ENCODE measurements around the gene PHF19. TPM values are rescaled to one million over a fixed set of nuclear protein-coding genes. Genes with fewer than 3 reads are reported as not detected.

PHF19 gene
- polyA plus RNA-seq, 1 donor from 2014 or later: 4.9 TPM

DNA sequence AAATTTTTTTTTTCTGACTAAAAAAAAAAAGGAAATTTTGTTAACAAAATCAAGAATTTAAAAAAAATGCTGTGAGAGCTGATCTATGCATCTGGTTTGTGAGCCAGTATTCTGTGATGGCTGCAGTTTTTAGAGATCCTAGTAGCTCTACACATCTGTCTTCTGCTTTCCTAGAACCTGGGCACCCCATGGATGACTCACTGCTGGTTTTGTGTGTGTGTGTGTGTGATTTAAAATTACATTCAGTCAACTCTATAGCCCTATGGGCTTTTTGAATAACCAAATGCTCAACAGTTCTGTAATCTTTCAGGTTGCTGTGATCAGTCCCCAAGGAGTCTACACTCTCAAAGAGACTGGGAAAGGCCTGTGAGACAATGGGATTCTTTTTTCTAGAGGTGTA, 31.7 kb downstream of the PHF19 start:
- no peak overlapping the region for H3K9ac ChIP-seq (ENCODE audit: low read length)
- H3K4me2 ChIP-seq (ENCODE audit: low read length): no peak overlapping the region
- TF ChIP-seq EP300 (conservative IDR thresholded peaks at IDR 0.05; ENCODE audit: poor library complexity, severe bottlenecking) (no peak), EZH2 (IDR thresholded peaks at IDR 0.05; ENCODE audit: borderline replicate concordance, insufficient read depth, low read length, poor library complexity, severe bottlenecking) (no peak), MXI1 (conservative IDR thresholded peaks at IDR 0.05; ENCODE audit: poor library complexity, severe bottlenecking) (no peak), TAF1 (IDR thresholded peaks at IDR 0.05; ENCODE audit: low read depth) (no peak), POLR2AphosphoS5 (IDR thresholded peaks at IDR 0.05) (no peak), RAD21 (conservative IDR thresholded peaks at IDR 0.05) (no peak), SMC3 (conservative IDR thresholded peaks at IDR 0.05; ENCODE audit: poor library complexity) (no peak)
- TF ChIP-seq, protein P1, sequence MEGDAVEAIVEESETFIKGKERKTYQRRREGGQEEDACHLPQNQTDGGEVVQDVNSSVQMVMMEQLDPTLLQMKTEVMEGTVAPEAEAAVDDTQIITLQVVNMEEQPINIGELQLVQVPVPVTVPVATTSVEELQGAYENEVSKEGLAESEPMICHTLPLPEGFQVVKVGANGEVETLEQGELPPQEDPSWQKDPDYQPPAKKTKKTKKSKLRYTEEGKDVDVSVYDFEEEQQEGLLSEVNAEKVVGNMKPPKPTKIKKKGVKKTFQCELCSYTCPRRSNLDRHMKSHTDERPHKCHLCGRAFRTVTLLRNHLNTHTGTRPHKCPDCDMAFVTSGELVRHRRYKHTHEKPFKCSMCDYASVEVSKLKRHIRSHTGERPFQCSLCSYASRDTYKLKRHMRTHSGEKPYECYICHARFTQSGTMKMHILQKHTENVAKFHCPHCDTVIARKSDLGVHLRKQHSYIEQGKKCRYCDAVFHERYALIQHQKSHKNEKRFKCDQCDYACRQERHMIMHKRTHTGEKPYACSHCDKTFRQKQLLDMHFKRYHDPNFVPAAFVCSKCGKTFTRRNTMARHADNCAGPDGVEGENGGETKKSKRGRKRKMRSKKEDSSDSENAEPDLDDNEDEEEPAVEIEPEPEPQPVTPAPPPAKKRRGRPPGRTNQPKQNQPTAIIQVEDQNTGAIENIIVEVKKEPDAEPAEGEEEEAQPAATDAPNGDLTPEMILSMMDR (IDR thresholded peaks at IDR 0.05; ENCODE audit: poor library complexity, severe bottlenecking): no peak
- TF ChIP-seq, protein P2, sequence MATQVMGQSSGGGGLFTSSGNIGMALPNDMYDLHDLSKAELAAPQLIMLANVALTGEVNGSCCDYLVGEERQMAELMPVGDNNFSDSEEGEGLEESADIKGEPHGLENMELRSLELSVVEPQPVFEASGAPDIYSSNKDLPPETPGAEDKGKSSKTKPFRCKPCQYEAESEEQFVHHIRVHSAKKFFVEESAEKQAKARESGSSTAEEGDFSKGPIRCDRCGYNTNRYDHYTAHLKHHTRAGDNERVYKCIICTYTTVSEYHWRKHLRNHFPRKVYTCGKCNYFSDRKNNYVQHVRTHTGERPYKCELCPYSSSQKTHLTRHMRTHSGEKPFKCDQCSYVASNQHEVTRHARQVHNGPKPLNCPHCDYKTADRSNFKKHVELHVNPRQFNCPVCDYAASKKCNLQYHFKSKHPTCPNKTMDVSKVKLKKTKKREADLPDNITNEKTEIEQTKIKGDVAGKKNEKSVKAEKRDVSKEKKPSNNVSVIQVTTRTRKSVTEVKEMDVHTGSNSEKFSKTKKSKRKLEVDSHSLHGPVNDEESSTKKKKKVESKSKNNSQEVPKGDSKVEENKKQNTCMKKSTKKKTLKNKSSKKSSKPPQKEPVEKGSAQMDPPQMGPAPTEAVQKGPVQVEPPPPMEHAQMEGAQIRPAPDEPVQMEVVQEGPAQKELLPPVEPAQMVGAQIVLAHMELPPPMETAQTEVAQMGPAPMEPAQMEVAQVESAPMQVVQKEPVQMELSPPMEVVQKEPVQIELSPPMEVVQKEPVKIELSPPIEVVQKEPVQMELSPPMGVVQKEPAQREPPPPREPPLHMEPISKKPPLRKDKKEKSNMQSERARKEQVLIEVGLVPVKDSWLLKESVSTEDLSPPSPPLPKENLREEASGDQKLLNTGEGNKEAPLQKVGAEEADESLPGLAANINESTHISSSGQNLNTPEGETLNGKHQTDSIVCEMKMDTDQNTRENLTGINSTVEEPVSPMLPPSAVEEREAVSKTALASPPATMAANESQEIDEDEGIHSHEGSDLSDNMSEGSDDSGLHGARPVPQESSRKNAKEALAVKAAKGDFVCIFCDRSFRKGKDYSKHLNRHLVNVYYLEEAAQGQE (IDR thresholded peaks at IDR 0.05; ENCODE audit: borderline replicate concordance): no peak
- H3K27me3 ChIP-seq (ENCODE audit: insufficient read depth, low read depth, low read length): no peaks in the 10 kb centered on the region
- no peaks in the 10 kb centered on the region for H3K36me3 ChIP-seq (ENCODE audit: insufficient read depth, low read length)
- H3K4me3 ChIP-seq (ENCODE audit: low read length): no peak overlapping the region
- no peaks in the 10 kb centered on the region for H4K20me1 ChIP-seq (ENCODE audit: insufficient read depth)
- H3K9me3 ChIP-seq (ENCODE audit: low read length): no peaks in the 10 kb centered on the region
- H3K27ac ChIP-seq (ENCODE audit: low read length): no peak overlapping the region
- no peak overlapping the region for H2AFZ ChIP-seq (ENCODE audit: low read depth, low read length)
- no peaks in the 10 kb centered on the region for H3F3A ChIP-seq (ENCODE audit: insufficient read depth, low read length, poor library complexity, severe bottlenecking)
- H3K79me2 ChIP-seq (replicated peaks; ENCODE audit: insufficient read depth, low read length): peaks cover 9% of the 10 kb centered on the region
- no peaks in the 10 kb centered on the region for H3K9me2 ChIP-seq (ENCODE audit: insufficient read depth, low read length)

DNA sequence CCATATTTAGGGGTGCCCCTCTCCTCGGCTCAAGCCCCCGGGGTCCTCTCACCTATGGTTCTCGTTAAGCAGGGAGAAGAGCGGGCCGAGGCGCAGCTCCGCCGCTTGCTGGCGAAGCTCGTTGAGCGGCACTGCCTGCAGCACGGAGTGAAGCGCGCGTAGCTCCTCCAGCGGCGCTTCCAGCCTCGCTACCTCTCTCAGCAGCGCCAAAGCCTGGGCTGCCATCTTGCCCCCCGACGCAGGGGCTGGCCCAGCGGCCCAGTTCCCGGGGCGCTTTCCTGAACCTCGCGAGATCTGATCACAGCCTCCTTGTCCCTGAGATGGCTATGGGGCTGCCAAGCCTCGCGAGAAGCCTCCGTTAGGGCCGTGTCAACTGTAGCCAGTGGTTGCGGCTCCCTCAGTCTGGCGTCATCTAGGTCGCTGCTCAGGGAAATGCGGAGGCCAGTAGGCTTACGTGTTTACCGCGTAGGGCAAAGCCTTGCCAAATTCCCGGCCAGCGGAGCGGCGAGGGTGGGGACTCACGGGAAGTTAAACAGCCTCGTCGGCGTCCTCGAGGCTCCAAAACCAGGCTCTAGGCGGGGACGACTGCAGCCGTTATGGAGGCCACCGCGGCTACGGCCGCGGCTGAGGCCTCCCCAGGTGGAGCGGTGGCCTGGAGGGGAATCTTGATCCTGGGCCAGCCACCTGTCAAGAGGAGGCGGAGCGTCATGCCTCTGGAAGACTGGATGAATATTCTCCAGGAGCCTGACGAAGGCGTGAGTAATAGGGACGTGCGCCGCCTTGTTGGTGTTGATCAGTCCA, 34.1 kb downstream of the PHF19 start, which contains the start of gene PSMD5:
PSMD5 (minus strand) TSS at position 238 of the 801 bp plus-strand sequence; CDS start at position 225, 13 bp downstream.
- peak within 1 kb of the TSS; percentile 92 for H2AFZ ChIP-seq (ENCODE audit: low read depth, low read length)
- H4K20me1 ChIP-seq (ENCODE audit: insufficient read depth): no peaks in the 10 kb centered on the region
- H3K27ac ChIP-seq (ENCODE audit: low read length): peak within 1 kb of the TSS; percentile 90
- H3K9me3 ChIP-seq (ENCODE audit: low read length): no peaks in the 10 kb centered on the region
- H3K36me3 ChIP-seq (ENCODE audit: insufficient read depth, low read length): no peaks in the 10 kb centered on the region
- no peaks in the 10 kb centered on the region for H3F3A ChIP-seq (ENCODE audit: insufficient read depth, low read length, poor library complexity, severe bottlenecking)
- H3K4me2 ChIP-seq (ENCODE audit: low read length): peak within 1 kb of the TSS; percentile 48
- peak within 1 kb of the TSS; percentile 74 for H3K4me3 ChIP-seq (ENCODE audit: low read length)
- peak within 1 kb of the TSS; percentile 90 for H3K9ac ChIP-seq (ENCODE audit: low read length)
- peaks cover 13% of the 10 kb centered on the region for H3K79me2 ChIP-seq (replicated peaks; ENCODE audit: insufficient read depth, low read length)
- no peaks in the 10 kb centered on the region for H3K9me2 ChIP-seq (ENCODE audit: insufficient read depth, low read length)
- TF ChIP-seq, protein P1 (IDR thresholded peaks at IDR 0.05; ENCODE audit: poor library complexity, severe bottlenecking): peak; percentile 37
- TF ChIP-seq TAF1 (IDR thresholded peaks at IDR 0.05; ENCODE audit: low read depth) (peak; percentile 86), EP300 (conservative IDR thresholded peaks at IDR 0.05; ENCODE audit: poor library complexity, severe bottlenecking) (peak; percentile 49), MXI1 (conservative IDR thresholded peaks at IDR 0.05; ENCODE audit: poor library complexity, severe bottlenecking) (peak; percentile 45), EZH2 (IDR thresholded peaks at IDR 0.05; ENCODE audit: borderline replicate concordance, insufficient read depth, low read length, poor library complexity, severe bottlenecking) (no peak), POLR2AphosphoS5 (IDR thresholded peaks at IDR 0.05) (peak; percentile 84), SMC3 (conservative IDR thresholded peaks at IDR 0.05; ENCODE audit: poor library complexity) (peak; percentile 35), RAD21 (conservative IDR thresholded peaks at IDR 0.05) (peak; percentile 13)
- TF ChIP-seq, protein P2 (IDR thresholded peaks at IDR 0.05; ENCODE audit: borderline replicate concordance): peak; percentile 48
- H3K27me3 ChIP-seq (ENCODE audit: insufficient read depth, low read depth, low read length): no peaks in the 10 kb centered on the region

Measured in neural cell (in vitro differentiated cells).